Spleen (tissue), 11 donors: ENCODE data around the gene CYRIA. TPM values are rescaled to one million over a fixed set of nuclear protein-coding genes. Genes with fewer than 3 reads are reported as not detected.

Experiments used
- DNase-seq: peaks from one replicate; pipeline ENCODE4 v3.0.0-alpha.2; 2020
- H3K27ac ChIP-seq, 8 donors: fragments of 200-600 bp; sonication (generic) in 7 of 8; 1 replicate in 4 of 8; 2 replicates in 4 of 8; pipeline versions ENCODE4 v1.5.0 to v1.8.0; 2016 to 2021; ENCODE audit warnings: inconsistent platforms in 4 of 8, mild to moderate bottlenecking in 4 of 8, moderate library complexity in 1 of 8
- H3K27me3 ChIP-seq, 7 donors: fragments of 200-600 bp; sonication (generic) in 6 of 7; replicated peaks in 1 of 7; 1 replicate in 4 of 7; 2 replicates in 3 of 7; pipeline versions ENCODE4 v1.5.0 to v1.8.0; 2016 to 2021; ENCODE audit warnings: inconsistent platforms in 3 of 7, mild to moderate bottlenecking in 1 of 7
- H3K36me3 ChIP-seq, 6 donors: fragments of 200-600 bp; sonication (generic) in 5 of 6; 1 replicate in 4 of 6; 2 replicates in 2 of 6; pipeline versions ENCODE4 v1.5.0 to v1.8.0; 2016 to 2021; ENCODE audit warnings: inconsistent platforms in 2 of 6
- H3K4me1 ChIP-seq, 6 donors: fragments of 200-600 bp; sonication (generic) in 5 of 6; 1 replicate in 3 of 6; 2 replicates in 3 of 6; pipeline versions ENCODE4 v1.5.0 to v1.8.0; 2016 to 2021; ENCODE audit warnings: inconsistent platforms in 3 of 6
- H3K4me3 ChIP-seq, 8 donors: fragments of 200-600 bp; sonication (generic) in 7 of 8; 1 replicate in 4 of 8; 2 replicates in 4 of 8; pipeline versions ENCODE4 v1.5.0 to v1.8.0; 2016 to 2021; ENCODE audit warnings: inconsistent platforms in 4 of 8, mild to moderate bottlenecking in 4 of 8, moderate library complexity in 2 of 8
- H3K9me3 ChIP-seq, 8 donors: fragments of 200-600 bp; sonication (generic) in 7 of 8; 1 replicate in 4 of 8; 2 replicates in 4 of 8; pipeline versions ENCODE4 v1.5.0 to v1.8.0; 2016 to 2021; ENCODE audit warnings: inconsistent platforms in 4 of 8
- CTCF ChIP-seq, 11 experiments: fragments of 200-600 bp in 7 of 11; fragments of 450-650 bp in 4 of 11; sonication (generic) in 4 of 11; IDR thresholded peaks in 8 of 11; conservative IDR thresholded peaks in 3 of 11; 1 replicate in 7 of 11; 2 replicates in 4 of 11; pipeline versions ENCODE4 v1.4.0 to v1.8.0; 2016 to 2021; ENCODE audit warnings: antibody characterized with exemption in 11 of 11, inconsistent platforms in 4 of 11, mild to moderate bottlenecking in 1 of 11
- POLR2A ChIP-seq, 3 donors: fragments of 450-650 bp; IDR thresholded peaks; one replicate each; pipeline ENCODE4 v1.5.1; 2017; ENCODE audit warnings: antibody characterized with exemption in 3 of 3, mild to moderate bottlenecking in 1 of 3
- POLR2AphosphoS5 ChIP-seq, 3 donors: sonication (generic); formaldehyde crosslinking; IDR thresholded peaks; one replicate each; pipeline ENCODE4 v1.5.1; 2017; ENCODE audit warnings: antibody characterized with exemption in 3 of 3
- WGBS, 5 donors: extraction: QIAGEN DNeasy Blood & Tissue Kit in 3 of 5; methylation state at CpG; one replicate each; pipeline versions ENCODE4 v1.1.5 to v1.1.7; 2013 to 2018; 5-methylcytosine and 5-hydroxymethylcytosine counted together
- intact Hi-C: fragments of 100-400 bp; cut with DNase I; formaldehyde crosslinking; loops from one replicate; pipeline ENCODE4 v1.15.0; 2023; ENCODE audit warnings: low total_unique reads
- polyA plus RNA-seq, 3 donors: library from polyadenylated mRNA; stranded (reverse); fragments of 200-250 nt; gene quantifications; one replicate each; pipeline ENCODE4 v1.2.1, GENCODE V29; 2013
- total RNA-seq, 7 donors: library from RNA; depleted of rRNA in 3 of 7; stranded (reverse); fragments of >200 nt in 3 of 7; fragmentation: NEBNext Ultra II Directional in 4 of 7; extraction: Animal tissue kit (Norgen Biotek cat#: 25700) in 4 of 7; gene quantifications; one replicate each; pipeline versions ENCODE4 v1.1.0 to v1.2.1, GENCODE V29; 2016 to 2021
- donor health status: healthy with polysubstance abuse.
- donor health status: DM: no; HTN: no; CAD: no; lungs with moderate emphysema.
- donor health status: DM: no; HTN: no; CAD: no.
- donor health status: Bipolar disorder and iron deficiency.
- donor health status: healthy.
- donor health status: DM: no; HTN: no; CAD: no.
- donor health status: DM: yes; HTN: yes; CAD: no.

The CYRIA gene
- total and polyA plus RNA-seq, 10 donors, result 11.1 to 87.9 (median 65.7) TPM

GRCh38 chr2:16684676-16685339 is 19.2 kb upstream of the CYRIA start:
- Histone ChIP-seq H3K4me3 (no peak overlapping the region), H3K4me1 (peaks cover 0 to 18% (median 3%) of the 10 kb centered on the region in 6 donors), H3K9me3 (no peaks in the 10 kb centered on the region), H3K36me3 (no peaks in the 10 kb centered on the region), H3K27ac (no peak overlapping the region), H3K27me3 (no peaks in the 10 kb centered on the region)
- no peak for DNase-seq
- intact Hi-C loops, result no loop called here
- TF ChIP-seq POLR2A (IDR thresholded peaks at IDR 0.05) (no peak), CTCF (IDR thresholded peaks at IDR 0.05 in 8 of 11, conservative IDR thresholded peaks at IDR 0.05 in 3 of 11) (no peak), POLR2AphosphoS5 (IDR thresholded peaks at IDR 0.05) (no peak)
- WGBS, 5 donors, result 86 to 93% (median 92%) methylated on average over 7 of the region's 7 CpGs

GRCh38 chr2:16683576-16683975 is 17.9 kb upstream of the CYRIA start:
- no peaks in the 10 kb centered on the region for H3K27me3 ChIP-seq
- peaks cover 0 to 21% (median 3%) of the 10 kb centered on the region in 6 donors for H3K4me1 ChIP-seq
- TF ChIP-seq POLR2AphosphoS5 (IDR thresholded peaks at IDR 0.05), result no peak
- no peaks in the 10 kb centered on the region for H3K36me3 ChIP-seq
- peaks cover 0 to 2% (median under 1%) of the 10 kb centered on the region in 8 donors for H3K9me3 ChIP-seq
- WGBS, 5 donors, result 80 to 90% (median 81%) methylated on average over 3 of the region's 3 CpGs
- DNase-seq, result no peak
- no peak overlapping the region for H3K27ac ChIP-seq
- intact Hi-C loops, result no loop called here
- no peak overlapping the region for H3K4me3 ChIP-seq

DNA sequence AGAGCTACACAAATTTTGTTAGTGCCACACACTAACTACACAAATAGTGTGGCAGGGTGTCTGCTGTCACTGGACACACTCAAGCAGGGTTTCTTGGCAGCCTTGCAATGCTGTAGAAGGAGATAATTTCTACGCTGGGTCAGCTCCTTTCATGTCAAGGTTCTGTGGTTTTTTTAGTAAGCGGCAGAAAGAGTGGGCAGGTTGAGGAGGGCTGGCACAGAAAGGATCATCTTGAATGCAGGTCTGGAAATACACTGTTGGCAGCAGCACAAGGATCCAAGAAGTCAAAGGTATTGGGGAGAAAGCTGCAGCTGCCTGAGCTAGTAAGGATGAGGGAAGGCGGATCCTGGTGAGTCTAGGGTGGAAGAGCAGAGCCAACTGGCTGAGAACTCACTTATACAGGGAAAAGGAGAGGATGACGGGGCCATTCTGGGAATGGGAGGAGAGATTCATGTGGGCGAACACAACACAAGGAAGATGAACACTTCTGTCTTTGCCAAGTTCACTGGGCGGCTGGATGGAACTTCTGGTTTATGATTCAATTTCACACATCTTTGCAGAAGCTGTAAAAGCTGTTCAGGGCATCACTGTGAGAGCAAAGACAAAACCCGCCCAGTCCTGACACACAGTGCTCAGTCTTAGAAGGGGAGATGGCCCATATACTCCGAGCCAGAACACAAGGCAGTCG is 16.9 kb upstream of the CYRIA start:
- intact Hi-C loops, result no loop called here
- no peak overlapping the region for H3K4me3 ChIP-seq
- no peaks in the 10 kb centered on the region for H3K36me3 ChIP-seq
- H3K9me3 ChIP-seq, result peaks cover 0 to 12% (median 11%) of the 10 kb centered on the region in 8 donors
- DNase-seq, result no peak
- WGBS, 5 donors, result 88 to 97% (median 91%) methylated on average over 9 of the region's 9 CpGs
- no peak overlapping the region for H3K27ac ChIP-seq
- H3K27me3 ChIP-seq, result no peaks in the 10 kb centered on the region
- peaks cover 0 to 11% (median 0%) of the 10 kb centered on the region in 6 donors for H3K4me1 ChIP-seq
- TF ChIP-seq POLR2AphosphoS5 (IDR thresholded peaks at IDR 0.05) (no peak), POLR2A (IDR thresholded peaks at IDR 0.05) (no peak), CTCF (IDR thresholded peaks at IDR 0.05 in 8 of 11, conservative IDR thresholded peaks at IDR 0.05 in 3 of 11) (no peak)

DNA sequence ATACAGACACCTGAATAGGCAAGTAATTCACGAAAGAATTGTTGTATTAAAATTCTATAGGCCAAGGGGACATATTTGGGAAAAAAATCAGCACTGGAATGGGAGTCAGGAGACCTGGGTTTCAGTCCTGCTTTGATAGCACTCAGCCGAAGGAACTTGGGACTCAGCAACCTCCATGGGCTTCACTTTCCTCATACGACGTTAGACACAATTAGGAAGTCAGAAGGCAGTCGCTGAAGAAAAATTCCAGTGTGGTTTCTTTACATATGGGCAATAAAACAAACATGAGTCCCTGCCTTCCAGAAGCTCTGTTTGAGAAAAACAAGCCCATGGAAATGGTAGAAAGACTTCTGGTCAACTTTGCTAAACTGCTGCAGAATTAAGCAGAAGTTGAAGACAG is 15.1 kb upstream of the CYRIA start:
- Histone ChIP-seq H3K9me3 (peaks cover 0 to 18% (median 13%) of the 10 kb centered on the region in 8 donors), H3K27ac (no peak overlapping the region), H3K4me3 (no peak overlapping the region), H3K27me3 (no peaks in the 10 kb centered on the region), H3K4me1 (peaks cover 0 to 8% (median 0%) of the 10 kb centered on the region in 6 donors), H3K36me3 (no peaks in the 10 kb centered on the region)
- DNase-seq, result no peak
- WGBS, 5 donors, result 78 to 87% (median 84%) methylated on average over 5 of the region's 5 CpGs
- intact Hi-C loops, result no loop called here
- TF ChIP-seq POLR2AphosphoS5 (IDR thresholded peaks at IDR 0.05) (no peak), POLR2A (IDR thresholded peaks at IDR 0.05) (no peak)

GRCh38 chr2:16680304-16680703 is 14.7 kb upstream of the CYRIA start:
- no peaks in the 10 kb centered on the region for H3K27me3 ChIP-seq
- H3K4me1 ChIP-seq, result peaks cover 0 to 8% (median 0%) of the 10 kb centered on the region in 6 donors
- peaks cover 0 to 18% (median 13%) of the 10 kb centered on the region in 8 donors for H3K9me3 ChIP-seq
- 27 to 62% (median 45%) methylated on average over 1 of the region's 1 CpG for WGBS, 5 donors
- H3K27ac ChIP-seq, result no peak overlapping the region
- intact Hi-C loops, result no loop called here
- no peak overlapping the region for H3K4me3 ChIP-seq
- DNase-seq, result no peak
- no peaks in the 10 kb centered on the region for H3K36me3 ChIP-seq
- TF ChIP-seq POLR2A (IDR thresholded peaks at IDR 0.05) (no peak), POLR2AphosphoS5 (IDR thresholded peaks at IDR 0.05) (no peak), CTCF (IDR thresholded peaks at IDR 0.05 in 8 of 11, conservative IDR thresholded peaks at IDR 0.05 in 3 of 11) (no peak)
